ENCODE measurements around the gene GPR176.

The GPR176 gene

DNA sequence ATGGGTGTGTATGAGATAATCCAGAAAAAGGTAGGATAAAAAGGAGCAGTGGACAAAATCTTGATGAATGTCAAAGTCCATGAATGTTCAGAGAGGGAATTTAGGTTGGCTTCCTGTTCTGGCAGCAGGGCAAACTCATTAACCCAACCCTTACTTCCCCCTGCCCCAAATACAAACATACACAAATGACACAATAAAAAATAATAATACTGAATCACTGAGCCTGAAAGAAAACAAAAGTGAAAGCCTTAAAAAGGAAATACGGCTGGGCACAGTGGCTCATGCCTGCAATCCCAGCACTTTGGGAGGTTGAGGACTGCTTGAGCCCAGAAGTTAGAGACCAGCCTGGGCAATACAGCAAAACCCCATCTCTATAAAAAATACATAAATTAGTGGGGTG lies 62.9 kb downstream of the GPR176 start:
- Histone ChIP-seq H3K36me3 (ENCODE audit: insufficient read depth, low read length) (no peaks in the 10 kb centered on the region), H3K9me3 (ENCODE audit: insufficient read depth, low read depth, low read length) (no peaks in the 10 kb centered on the region), H3K79me2 (ENCODE audit: insufficient read depth, low read length) (no peaks in the 10 kb centered on the region), H3K4me3 (ENCODE audit: low read length, poor library complexity, severe bottlenecking) (no peak overlapping the region), H4K20me1 (ENCODE audit: insufficient read depth, low read length, poor library complexity, severe bottlenecking) (no peaks in the 10 kb centered on the region), H3K4me2 (ENCODE audit: low read depth, low read length, poor library complexity, severe bottlenecking) (no peak overlapping the region), H3F3A (ENCODE audit: low read depth) (no peaks in the 10 kb centered on the region), H3K9ac (ENCODE audit: low read depth, low read length, poor library complexity, severe bottlenecking) (no peak overlapping the region), H2AFZ (ENCODE audit: low read length) (no peak overlapping the region), H3K4me1 (ENCODE audit: insufficient read depth, low read length, poor library complexity, severe bottlenecking) (peaks cover 11% of the 10 kb centered on the region), H3K9me2 (replicated peaks; ENCODE audit: low read depth, low read length) (no peaks in the 10 kb centered on the region), H3K27me3 (ENCODE audit: insufficient read depth, low read length, poor library complexity, severe bottlenecking) (no peaks in the 10 kb centered on the region)
- TF ChIP-seq EZH2phosphoT487 (IDR thresholded peaks at IDR 0.05; ENCODE audit: borderline replicate concordance) (no peak), CTCF (conservative IDR thresholded peaks at IDR 0.05; ENCODE audit: low read length) (no peak)

DNA sequence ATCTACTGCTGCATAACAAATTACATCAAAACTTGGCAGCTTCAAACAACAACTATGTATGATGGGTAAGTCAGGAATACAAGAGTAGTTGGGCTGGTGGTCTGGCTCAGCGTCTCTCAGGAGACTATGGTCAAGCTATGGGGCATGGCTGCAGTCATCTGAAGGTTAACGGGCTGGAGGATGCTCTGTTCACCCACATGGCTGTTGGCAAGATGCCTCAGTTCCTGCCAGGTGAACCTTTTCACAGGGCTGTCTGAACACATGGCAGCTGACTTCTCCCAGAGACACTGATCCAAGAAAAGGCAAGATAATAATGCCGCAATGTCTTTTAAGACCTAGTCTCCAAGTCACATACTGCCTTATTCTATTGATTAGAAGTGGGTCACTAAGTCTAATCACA lies 63.7 kb downstream of the GPR176 start:
- Histone ChIP-seq H3K4me2 (ENCODE audit: low read depth, low read length, poor library complexity, severe bottlenecking) (no peak overlapping the region), H2AFZ (ENCODE audit: low read length) (no peak overlapping the region), H3K4me3 (ENCODE audit: low read length, poor library complexity, severe bottlenecking) (no peak overlapping the region), H3K9me2 (replicated peaks; ENCODE audit: low read depth, low read length) (no peaks in the 10 kb centered on the region), H3K9ac (ENCODE audit: low read depth, low read length, poor library complexity, severe bottlenecking) (no peak overlapping the region), H3K9me3 (ENCODE audit: insufficient read depth, low read depth, low read length) (no peaks in the 10 kb centered on the region), H3K79me2 (ENCODE audit: insufficient read depth, low read length) (no peaks in the 10 kb centered on the region), H3K4me1 (ENCODE audit: insufficient read depth, low read length, poor library complexity, severe bottlenecking) (peaks cover 11% of the 10 kb centered on the region), H4K20me1 (ENCODE audit: insufficient read depth, low read length, poor library complexity, severe bottlenecking) (no peaks in the 10 kb centered on the region), H3F3A (ENCODE audit: low read depth) (no peaks in the 10 kb centered on the region), H3K27me3 (ENCODE audit: insufficient read depth, low read length, poor library complexity, severe bottlenecking) (no peaks in the 10 kb centered on the region), H3K36me3 (ENCODE audit: insufficient read depth, low read length) (no peaks in the 10 kb centered on the region)
- TF ChIP-seq CTCF (conservative IDR thresholded peaks at IDR 0.05; ENCODE audit: low read length) (no peak), EZH2phosphoT487 (IDR thresholded peaks at IDR 0.05; ENCODE audit: borderline replicate concordance) (no peak)

- no peaks in the 10 kb centered on the region for H3K9me2 ChIP-seq (replicated peaks; ENCODE audit: low read depth, low read length)
- H3K27me3 ChIP-seq (ENCODE audit: insufficient read depth, low read length, poor library complexity, severe bottlenecking): no peaks in the 10 kb centered on the region
- no peaks in the 10 kb centered on the region for H3K79me2 ChIP-seq (ENCODE audit: insufficient read depth, low read length)
- H3K4me1 ChIP-seq (ENCODE audit: insufficient read depth, low read length, poor library complexity, severe bottlenecking): peaks cover 12% of the 10 kb centered on the region
- H3K9me3 ChIP-seq (ENCODE audit: insufficient read depth, low read depth, low read length): no peaks in the 10 kb centered on the region
- no peak overlapping the region for H3K4me3 ChIP-seq (ENCODE audit: low read length, poor library complexity, severe bottlenecking)
- TF ChIP-seq EZH2phosphoT487 (IDR thresholded peaks at IDR 0.05; ENCODE audit: borderline replicate concordance) (no peak), CTCF (conservative IDR thresholded peaks at IDR 0.05; ENCODE audit: low read length) (no peak)
- H3F3A ChIP-seq (ENCODE audit: low read depth): no peaks in the 10 kb centered on the region
- H3K4me2 ChIP-seq (ENCODE audit: low read depth, low read length, poor library complexity, severe bottlenecking): no peak overlapping the region
- no peak overlapping the region for H2AFZ ChIP-seq (ENCODE audit: low read length)
- no peaks in the 10 kb centered on the region for H4K20me1 ChIP-seq (ENCODE audit: insufficient read depth, low read length, poor library complexity, severe bottlenecking)
- no peaks in the 10 kb centered on the region for H3K36me3 ChIP-seq (ENCODE audit: insufficient read depth, low read length)
- H3K9ac ChIP-seq (ENCODE audit: low read depth, low read length, poor library complexity, severe bottlenecking): no peak overlapping the region
Measured at GRCh38 chr15:39855400-39855799, 64.7 kb downstream of the GPR176 start.
